HEK293 (cell line): ENCODE data around the gene SERPINA7.

ENCODE experiments used
- CTCF ChIA-PET: fragments of 350-600 bp; formaldehyde crosslinking; extraction: SDS; loops from one replicate; lab custom pipeline; 2021; ENCODE audit warnings: antibody characterized with exemption; lab: Yijun Ruan, JAX
- POLR2A ChIA-PET: fragments of 300-600 bp; formaldehyde crosslinking; extraction: SDS; loops from one replicate; lab custom pipeline; 2020; ENCODE audit warnings: antibody characterized with exemption, inconsistent platforms; lab: Yijun Ruan, JAX
- H3K27ac ChIP-seq: fragments of 200-500 bp; sonication (Bioruptor generic); 2 replicates; pipeline ENCODE4 v1.5.1; 2014; ENCODE audit warnings: low read depth, low read length, control low read depth, inconsistent platforms; ENCODE audit errors: extremely low read depth
- H3K36me3 ChIP-seq, 2 experiments: fragments of 200-500 bp in 1 of 2; sonication (Bioruptor generic) in 1 of 2; 1 replicate in 1 of 2; 2 replicates in 1 of 2; pipeline ENCODE4 v1.5.1; 2014 to 2017; ENCODE audit warnings: inconsistent platforms in 2 of 2, low read length in 2 of 2; ENCODE audit not compliant: control insufficient read depth in 2 of 2, insufficient read depth in 1 of 2
- H3K4me1 ChIP-seq: fragments of 200-500 bp; sonication (Bioruptor generic); 2 replicates; pipeline ENCODE4 v1.5.1; 2014; ENCODE audit warnings: mild to moderate bottlenecking, low read length, inconsistent platforms; ENCODE audit not compliant: control insufficient read depth, insufficient read depth
- H3K4me3 ChIP-seq: 2 replicates; pipeline ENCODE4 v1.5.1; 2011; ENCODE audit warnings: low read depth, mild to moderate bottlenecking, control low read depth, low read length, moderate library complexity
- H3K9me3 ChIP-seq: fragments of 200-500 bp; sonication (Bioruptor generic); 2 replicates; pipeline ENCODE4 v1.5.1; 2014; ENCODE audit warnings: low read depth, low read length, inconsistent platforms; ENCODE audit not compliant: control insufficient read depth, insufficient read depth
- BCL11B ChIP-seq: fragments of 450-650 bp; formaldehyde crosslinking; IDR thresholded peaks from 2 replicates; pipeline ENCODE4 v1.5.1; 2016; ENCODE audit warnings: low read depth, missing biosample characterization, missing genetic modification characterization
- GFI1B ChIP-seq: fragments of 450-650 bp; formaldehyde crosslinking; IDR thresholded peaks from 2 replicates; pipeline ENCODE4 v1.5.1; 2016; ENCODE audit warnings: missing biosample characterization, missing genetic modification characterization
- GLI2 ChIP-seq: fragments of 450-650 bp; formaldehyde crosslinking; IDR thresholded peaks from 2 replicates; pipeline ENCODE4; 2017; ENCODE audit warnings: missing biosample characterization, missing genetic modification characterization, low read depth, borderline replicate concordance
- GLIS2 ChIP-seq: fragments of 450-650 bp; formaldehyde crosslinking; IDR thresholded peaks from 2 replicates; pipeline ENCODE4 v1.5.1; 2016; ENCODE audit warnings: missing biosample characterization, missing genetic modification characterization
- KLF10 ChIP-seq: fragments of 450-650 bp; IDR thresholded peaks from 2 replicates; pipeline ENCODE4 v1.5.1; 2018; ENCODE audit warnings: missing biosample characterization, mild to moderate bottlenecking, missing genetic modification characterization
- KLF16 ChIP-seq: fragments of 450-650 bp; formaldehyde crosslinking; IDR thresholded peaks from 2 replicates; pipeline ENCODE4 v1.5.1; 2017; ENCODE audit warnings: missing biosample characterization, missing genetic modification characterization
- MZF1 ChIP-seq: fragments of 450-650 bp; formaldehyde crosslinking; IDR thresholded peaks from 2 replicates; pipeline ENCODE4 v1.5.1; 2017; ENCODE audit warnings: missing biosample characterization, missing genetic modification characterization, borderline replicate concordance
- TRIM28 ChIP-seq: IDR thresholded peaks from 2 replicates; pipeline ENCODE4 v1.6.1; 2011; ENCODE audit warnings: low read length, control low read depth, borderline replicate concordance
- ZBTB48 ChIP-seq: fragments of 450-650 bp; formaldehyde crosslinking; IDR thresholded peaks from 2 replicates; pipeline ENCODE4 v1.5.1; 2016; ENCODE audit warnings: missing biosample characterization, missing genetic modification characterization
- ZNF10 ChIP-seq: fragments of 450-650 bp; formaldehyde crosslinking; IDR thresholded peaks from 2 replicates; pipeline ENCODE4 v1.5.1; 2017; ENCODE audit warnings: missing biosample characterization, missing genetic modification characterization
- ZNF133 ChIP-seq: fragments of 450-650 bp; formaldehyde crosslinking; IDR thresholded peaks from 2 replicates; pipeline ENCODE4 v1.5.1; 2016; ENCODE audit warnings: missing biosample characterization, missing genetic modification characterization
- ZNF280C ChIP-seq: fragments of 450-650 bp; formaldehyde crosslinking; IDR thresholded peaks from 2 replicates; pipeline ENCODE4 v1.5.1; 2016; ENCODE audit warnings: missing biosample characterization, missing genetic modification characterization
- ZNF311 ChIP-seq: fragments of 450-650 bp; formaldehyde crosslinking; IDR thresholded peaks from 2 replicates; pipeline ENCODE4 v1.5.1; 2017; ENCODE audit warnings: missing biosample characterization, missing genetic modification characterization, borderline replicate concordance
- ZNF398 ChIP-seq: fragments of 450-650 bp; formaldehyde crosslinking; IDR thresholded peaks from 2 replicates; pipeline ENCODE4 v1.5.1; 2017; ENCODE audit warnings: missing biosample characterization, missing genetic modification characterization
- ZNF426 ChIP-seq: fragments of 450-650 bp; formaldehyde crosslinking; IDR thresholded peaks from 2 replicates; pipeline ENCODE4 v1.5.1; 2017; ENCODE audit warnings: missing biosample characterization, missing genetic modification characterization, mild to moderate bottlenecking, inconsistent platforms, moderate library complexity
- ZNF48 ChIP-seq: fragments of 450-650 bp; formaldehyde crosslinking; IDR thresholded peaks from 2 replicates; pipeline ENCODE4 v1.5.1; 2016; ENCODE audit warnings: missing biosample characterization, missing genetic modification characterization
- ZNF518A ChIP-seq: fragments of 450-650 bp; formaldehyde crosslinking; conservative IDR thresholded peaks from 2 replicates; pipeline ENCODE4 v1.5.1; 2016; ENCODE audit warnings: low read depth, missing biosample characterization, missing genetic modification characterization
- ZNF654 ChIP-seq: fragments of 450-650 bp; formaldehyde crosslinking; IDR thresholded peaks from 2 replicates; pipeline ENCODE4 v1.5.1; 2016; ENCODE audit warnings: low read depth, missing biosample characterization, missing genetic modification characterization
- ZNF658 ChIP-seq: fragments of 450-650 bp; formaldehyde crosslinking; IDR thresholded peaks from 2 replicates; pipeline ENCODE4; 2016; ENCODE audit warnings: missing biosample characterization, missing genetic modification characterization
- ZNF785 ChIP-seq: fragments of 450-650 bp; formaldehyde crosslinking; IDR thresholded peaks from 2 replicates; pipeline ENCODE4 v1.5.1; 2016; ENCODE audit warnings: missing biosample characterization, missing genetic modification characterization

Gene SERPINA7

GRCh38 chrX:106035064-106035463, 3.5 kb downstream of the SERPINA7 start:
- CTCF ChIA-PET, result interaction anchor here (0.6 to 1.3 kb wide), 12 partner anchors 9 to 1916 kb away, joined by 3 to 5 read pairs (median 3); partner anchors contain the start of gene PWWP3B
- no peaks in the 10 kb centered on the region for H3K9me3 ChIP-seq
- no peak overlapping the region for H3K27ac ChIP-seq
- no peaks in the 10 kb centered on the region for H3K4me1 ChIP-seq
- no peaks in the 10 kb centered on the region for H3K36me3 ChIP-seq
- H3K4me3 ChIP-seq, result no peak overlapping the region
- TF ChIP-seq ZNF654 (tag by site-specific recombination), result peak; percentile 44
- no peak for TF ChIP-seq ZNF658 (tag by site-specific recombination)
- POLR2A ChIA-PET, result no interaction called here

GRCh38 chrX:106023947-106024346, 14.6 kb downstream of the SERPINA7 start:
- Histone ChIP-seq H3K4me3 (no peak overlapping the region), H3K4me1 (no peaks in the 10 kb centered on the region), H3K36me3 (no peaks in the 10 kb centered on the region), H3K27ac (no peak overlapping the region), H3K9me3 (no peaks in the 10 kb centered on the region)
- peak; percentile 73 for TF ChIP-seq ZNF10 (tag by site-specific recombination)
- TF ChIP-seq ZNF133, result no peak
- TF ChIP-seq GLI2, result no peak
- no peak for TF ChIP-seq ZNF426 (tag by site-specific recombination)
- no peak for TF ChIP-seq KLF16 (tag by site-specific recombination)
- ChIA-PET CTCF (no interaction called here), POLR2A (no interaction called here)

- H3K4me1 ChIP-seq, result no peaks in the 10 kb centered on the region
- TF ChIP-seq ZNF398 (tag by site-specific recombination) (no peak), TRIM28 (no peak), ZNF280C (tag by site-specific recombination) (no peak), ZNF785 (no peak), MZF1 (tag by site-specific recombination) (no peak), GLIS2 (tag by site-specific recombination) (no peak), ZNF518A (no peak), KLF10 (tag by site-specific recombination) (no peak), ZNF311 (tag by site-specific recombination) (no peak), ZNF48 (tag by site-specific recombination) (no peak), GFI1B (tag by site-specific recombination) (no peak), BCL11B (tag by site-specific recombination) (no peak), ZBTB48 (tag by site-specific recombination) (no peak)
- CTCF ChIA-PET, result no interaction called here
- no peaks in the 10 kb centered on the region for H3K36me3 ChIP-seq
- H3K27ac ChIP-seq, result no peak overlapping the region
- no peak overlapping the region for H3K4me3 ChIP-seq
- no peaks in the 10 kb centered on the region for H3K9me3 ChIP-seq
- POLR2A ChIA-PET, result no interaction called here
Observed at GRCh38 chrX:106022238-106022637, 16.3 kb downstream of the SERPINA7 start.
